HepG2 (cell line): ENCODE results near the gene RABEPK. TPM values are rescaled to one million over a fixed set of nuclear protein-coding genes. Genes with fewer than 3 reads are reported as not detected.

Experiments
- ARNTL ChIP-seq: sonication (generic); formaldehyde crosslinking; IDR thresholded peaks from 2 replicates; pipeline ENCODE4 v1.4.0; 2020; ENCODE audit warnings: mild to moderate bottlenecking, missing genetic modification reagents
- DMAP1 ChIP-seq: IDR thresholded peaks from 2 replicates; pipeline ENCODE4 v1.6.1; 2016
- FOXO1 ChIP-seq: sonication (generic); formaldehyde crosslinking; IDR thresholded peaks from 2 replicates; pipeline ENCODE4 v1.4.0; 2020; ENCODE audit warnings: missing genetic modification reagents
- GATAD1 ChIP-seq: IDR thresholded peaks from 2 replicates; pipeline ENCODE4 v1.6.1; 2016; ENCODE audit warnings: missing genetic modification reagents, missing compliant biosample characterization
- KLF13 ChIP-seq: sonication (generic); formaldehyde crosslinking; IDR thresholded peaks from 2 replicates; pipeline ENCODE4 v1.4.0; 2020; ENCODE audit warnings: mild to moderate bottlenecking, missing genetic modification reagents
- MEF2D ChIP-seq: sonication (generic); formaldehyde crosslinking; IDR thresholded peaks from 2 replicates; pipeline ENCODE4 v1.5.1; 2020; ENCODE audit warnings: mild to moderate bottlenecking, missing genetic modification reagents
- RNF2 ChIP-seq: fragments of 450-650 bp; conservative IDR thresholded peaks from 2 replicates; pipeline ENCODE4 v1.6.1; 2016; ENCODE audit warnings: low read depth
- SIN3A ChIP-seq: IDR thresholded peaks from 2 replicates; pipeline ENCODE4 v1.6.1; 2011; ENCODE audit warnings: low read depth, mild to moderate bottlenecking, control low read depth, low read length, borderline replicate concordance
- SP2 ChIP-seq: sonication (generic); formaldehyde crosslinking; IDR thresholded peaks from 2 replicates; pipeline ENCODE4 v1.5.1; 2020; ENCODE audit warnings: mild to moderate bottlenecking, missing genetic modification reagents
- TFDP1 ChIP-seq: IDR thresholded peaks from 2 replicates; pipeline ENCODE4 v1.6.1; 2016; ENCODE audit warnings: missing compliant biosample characterization, missing genetic modification reagents, borderline replicate concordance
- UBTF ChIP-seq: sonication (generic); formaldehyde crosslinking; IDR thresholded peaks from 2 replicates; pipeline ENCODE4 v1.4.0; 2020; ENCODE audit warnings: mild to moderate bottlenecking, missing genetic modification reagents
- ZBTB38 ChIP-seq: sonication (generic); formaldehyde crosslinking; IDR thresholded peaks from 2 replicates; pipeline ENCODE4 v1.5.1; 2020; ENCODE audit warnings: mild to moderate bottlenecking, missing genetic modification reagents
- ZNF230 ChIP-seq: sonication (generic); formaldehyde crosslinking; IDR thresholded peaks from 2 replicates; pipeline ENCODE4 v1.4.0; 2020; ENCODE audit warnings: mild to moderate bottlenecking, missing genetic modification reagents
- ZNF451 ChIP-seq: sonication (generic); formaldehyde crosslinking; IDR thresholded peaks from 2 replicates; pipeline ENCODE4 v1.5.0; 2020; ENCODE audit warnings: mild to moderate bottlenecking, missing genetic modification reagents
- ZNF547 ChIP-seq: sonication (generic); formaldehyde crosslinking; IDR thresholded peaks from 2 replicates; pipeline ENCODE4 v1.5.1; 2020; ENCODE audit warnings: mild to moderate bottlenecking, missing genetic modification reagents
- ZNF7 ChIP-seq: IDR thresholded peaks from 2 replicates; pipeline ENCODE4 v1.6.1; 2016; ENCODE audit warnings: missing biosample characterization, missing genetic modification reagents
- ZNF788 ChIP-seq: sonication (generic); formaldehyde crosslinking; IDR thresholded peaks from 2 replicates; pipeline ENCODE4 v1.5.0; 2020; ENCODE audit warnings: mild to moderate bottlenecking, missing genetic modification reagents, borderline replicate concordance
- polyA plus RNA-seq, 8 experiments: library from polyadenylated mRNA; depleted of rRNA in 3 of 8; stranded (reverse) in 7 of 8; unstranded in 1 of 8; fragments of >200 nt; fragmentation: Illumina TruSeq in 4 of 8; extraction: Trizol in 4 of 8; gene quantifications; 2 replicates each; pipeline versions ENCODE4 v1.2.1 to v1.2.3, GENCODE V29; 2011 to 2016; ENCODE audit warnings: low read depth in 4 of 8, missing spikeins in 1 of 8, mixed read lengths in 1 of 8; ENCODE audit not compliant: insufficient read depth in 1 of 8
- total RNA-seq, 5 experiments: library from RNA; depleted of rRNA; stranded (reverse); fragments of >200 nt; fragmentation: Illumina TruSeq; extraction: Trizol; gene quantifications; 2 replicates each; pipeline ENCODE4 v1.2.3, GENCODE V29; 2016; ENCODE audit warnings: low read depth in 1 of 5
- TF ChIP-seq, protein P1 (sequence below), 2 experiments: sonication (generic) in 1 of 2; formaldehyde crosslinking in 1 of 2; IDR thresholded peaks; 2 replicates each; pipeline versions ENCODE4 v1.4.0 to v1.6.1; 2018 to 2020; ENCODE audit warnings: missing genetic modification reagents in 2 of 2, borderline replicate concordance in 1 of 2, low read depth in 1 of 2, mild to moderate bottlenecking in 1 of 2, missing biosample characterization in 1 of 2
- TF ChIP-seq, protein P2 (sequence below): sonication (generic); formaldehyde crosslinking; IDR thresholded peaks from 2 replicates; pipeline ENCODE4 v1.4.0; 2020; ENCODE audit warnings: missing genetic modification reagents
- TF ChIP-seq, protein P3 (sequence below): fragments of 450-650 bp; IDR thresholded peaks from 2 replicates; pipeline ENCODE4 v1.6.1; 2017

The RABEPK gene
- total and polyA plus RNA-seq, 2 of the 13 experiments (the other 11 are each of a cell fraction or from before 2014, with no cell fraction given): 75.5 to 90.0 TPM

GRCh38 chr9:125200216-125201047 is at the start of gene RABEPK (continued):
- TF ChIP-seq, protein P1, sequence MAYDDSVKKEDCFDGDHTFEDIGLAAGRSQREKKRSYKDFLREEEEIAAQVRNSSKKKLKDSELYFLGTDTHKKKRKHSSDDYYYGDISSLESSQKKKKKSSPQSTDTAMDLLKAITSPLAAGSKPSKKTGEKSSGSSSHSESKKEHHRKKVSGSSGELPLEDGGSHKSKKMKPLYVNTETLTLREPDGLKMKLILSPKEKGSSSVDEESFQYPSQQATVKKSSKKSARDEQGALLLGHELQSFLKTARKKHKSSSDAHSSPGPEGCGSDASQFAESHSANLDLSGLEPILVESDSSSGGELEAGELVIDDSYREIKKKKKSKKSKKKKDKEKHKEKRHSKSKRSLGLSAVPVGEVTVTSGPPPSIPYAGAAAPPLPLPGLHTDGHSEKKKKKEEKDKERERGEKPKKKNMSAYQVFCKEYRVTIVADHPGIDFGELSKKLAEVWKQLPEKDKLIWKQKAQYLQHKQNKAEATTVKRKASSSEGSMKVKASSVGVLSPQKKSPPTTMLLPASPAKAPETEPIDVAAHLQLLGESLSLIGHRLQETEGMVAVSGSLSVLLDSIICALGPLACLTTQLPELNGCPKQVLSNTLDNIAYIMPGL (CRISPR knock-in tag; IDR thresholded peaks at IDR 0.05; ENCODE audit: borderline replicate concordance in 1 of 2, low read depth in 1 of 2): peak; percentile 45; a peak in 3 of 4 replicates
- TF ChIP-seq KLF13 (CRISPR knock-in tag) (peak; percentile 44; the same call in 1 of the 2 replicates), ZNF7 (peak; percentile 4; the same call in 1 of the 2 replicates), ZNF451 (0 out of 2 replicates have a peak, but pooled peaks have one; percentile 75), ARNTL (CRISPR knock-in tag) (peak; percentile 63; the same call in 1 of the 2 replicates), RNF2 (no peak), ZNF230 (CRISPR knock-in tag) (0 out of 2 replicates have a peak, but pooled peaks have one; percentile 40), DMAP1 (peak; percentile 97), MEF2D (CRISPR knock-in tag) (peak; percentile 49; the same call in 1 of the 2 replicates), ZNF788 (CRISPR knock-in tag) (peak; percentile 38; the same call in 1 of the 2 replicates), ZBTB38 (CRISPR knock-in tag) (peak; percentile 68), ZNF547 (CRISPR knock-in tag) (peak; percentile 61; the same call in 1 of the 2 replicates), SIN3A (0 out of 2 replicates have a peak, but pooled peaks have one; percentile 56), SP2 (CRISPR knock-in tag) (peak; percentile 57), GATAD1 (peak; percentile 60; the same call in 1 of the 2 replicates), FOXO1 (CRISPR knock-in tag) (no peak; the same call in 1 of the 2 replicates), TFDP1 (CRISPR knock-in tag) (0 out of 2 replicates have a peak, but pooled peaks have one; percentile 25), UBTF (CRISPR knock-in tag) (peak; percentile 67)
- TF ChIP-seq, protein P2, sequence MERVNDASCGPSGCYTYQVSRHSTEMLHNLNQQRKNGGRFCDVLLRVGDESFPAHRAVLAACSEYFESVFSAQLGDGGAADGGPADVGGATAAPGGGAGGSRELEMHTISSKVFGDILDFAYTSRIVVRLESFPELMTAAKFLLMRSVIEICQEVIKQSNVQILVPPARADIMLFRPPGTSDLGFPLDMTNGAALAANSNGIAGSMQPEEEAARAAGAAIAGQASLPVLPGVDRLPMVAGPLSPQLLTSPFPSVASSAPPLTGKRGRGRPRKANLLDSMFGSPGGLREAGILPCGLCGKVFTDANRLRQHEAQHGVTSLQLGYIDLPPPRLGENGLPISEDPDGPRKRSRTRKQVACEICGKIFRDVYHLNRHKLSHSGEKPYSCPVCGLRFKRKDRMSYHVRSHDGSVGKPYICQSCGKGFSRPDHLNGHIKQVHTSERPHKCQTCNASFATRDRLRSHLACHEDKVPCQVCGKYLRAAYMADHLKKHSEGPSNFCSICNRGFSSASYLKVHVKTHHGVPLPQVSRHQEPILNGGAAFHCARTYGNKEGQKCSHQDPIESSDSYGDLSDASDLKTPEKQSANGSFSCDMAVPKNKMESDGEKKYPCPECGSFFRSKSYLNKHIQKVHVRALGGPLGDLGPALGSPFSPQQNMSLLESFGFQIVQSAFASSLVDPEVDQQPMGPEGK: peak; percentile 65
- TF ChIP-seq, protein P3, sequence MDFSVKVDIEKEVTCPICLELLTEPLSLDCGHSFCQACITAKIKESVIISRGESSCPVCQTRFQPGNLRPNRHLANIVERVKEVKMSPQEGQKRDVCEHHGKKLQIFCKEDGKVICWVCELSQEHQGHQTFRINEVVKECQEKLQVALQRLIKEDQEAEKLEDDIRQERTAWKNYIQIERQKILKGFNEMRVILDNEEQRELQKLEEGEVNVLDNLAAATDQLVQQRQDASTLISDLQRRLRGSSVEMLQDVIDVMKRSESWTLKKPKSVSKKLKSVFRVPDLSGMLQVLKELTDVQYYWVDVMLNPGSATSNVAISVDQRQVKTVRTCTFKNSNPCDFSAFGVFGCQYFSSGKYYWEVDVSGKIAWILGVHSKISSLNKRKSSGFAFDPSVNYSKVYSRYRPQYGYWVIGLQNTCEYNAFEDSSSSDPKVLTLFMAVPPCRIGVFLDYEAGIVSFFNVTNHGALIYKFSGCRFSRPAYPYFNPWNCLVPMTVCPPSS: no peak
